T-cell (primary cell): Measurements from ENCODE around the gene MYO10. TPM values are rescaled to one million over a fixed set of nuclear protein-coding genes. Genes with fewer than 3 reads are reported as not detected.
A peak's percentile ranks its signal among the peaks of the same experiment; 100 is the strongest.
"Not testable (repeated sequence)": the region's sequence is repeated elsewhere in the genome, so short reads cannot be mapped to it uniquely, and the experiment has no call there.

Experiments
- ATAC-seq, 4 experiments: fragments of 200-7000 bp in 3 of 4; fragments of 150-1000 bp in 1 of 4; cut with Tn5 transposase; replicated peaks in 1 of 4; 1 replicate in 3 of 4; 2 replicates in 1 of 4; pipeline ENCODE4 v1.10.0; 2021; ENCODE audit warnings: moderate library complexity in 3 of 4, mild to moderate bottlenecking in 2 of 4, moderate number of reproducible peaks in 1 of 4
- CTCF ChIA-PET, 2 donors: fragments of 300-600 bp; sonication (Branson Sonifier 250); formaldehyde crosslinking; loops; one replicate each; lab custom pipeline; 2022; ENCODE audit warnings: antibody characterized with exemption in 2 of 2; lab: Charles Lee
- POLR2A ChIA-PET, 2 donors: fragments of 300-600 bp; sonication (Branson Sonifier 250); formaldehyde crosslinking; loops; one replicate each; lab custom pipeline; 2022; ENCODE audit warnings: antibody characterized with exemption in 2 of 2; lab: Charles Lee
- DNase-seq, 35 experiments: peaks; one replicate each; pipeline versions ENCODE4 v3.0.0 to v3.0.0-alpha.2; 2013 to 2023
- H3K27ac ChIP-seq: one replicate; pipeline ENCODE4 v1.5.1; 2013; ENCODE audit warnings: low read length
- H3K27me3 ChIP-seq, 2 experiments: replicated peaks in 1 of 2; 1 replicate in 1 of 2; 2 replicates in 1 of 2; pipeline versions ENCODE4 v1.6.1 to v1.7.0; 2013; ENCODE audit warnings: low read length in 1 of 2, mixed read lengths in 1 of 2; ENCODE audit not compliant: control insufficient read depth in 2 of 2, insufficient read depth in 2 of 2; ENCODE audit errors: extremely low read depth in 1 of 2
- H3K36me3 ChIP-seq, 2 donors: 1 replicate in 1 of 2; 2 replicates in 1 of 2; pipeline versions ENCODE4 v1.6.1 to v1.7.0; 2013; ENCODE audit warnings: low read length in 1 of 2; ENCODE audit not compliant: control insufficient read depth in 2 of 2, insufficient read depth in 1 of 2; ENCODE audit errors: extremely low read depth in 1 of 2
- H3K4me1 ChIP-seq, 2 experiments: 1 replicate in 1 of 2; 2 replicates in 1 of 2; pipeline versions ENCODE4 v1.6.1 to v1.7.0; 2013; ENCODE audit warnings: low read length in 2 of 2, mixed read lengths in 1 of 2; ENCODE audit not compliant: insufficient read depth in 2 of 2, control insufficient read depth in 1 of 2; ENCODE audit errors: extremely low read depth in 1 of 2
- H3K4me3 ChIP-seq, 2 donors: 1 replicate in 1 of 2; 2 replicates in 1 of 2; pipeline versions ENCODE4 v1.5.1 to v1.7.0; 2013; ENCODE audit warnings: mild to moderate bottlenecking in 2 of 2, low read length in 1 of 2, moderate library complexity in 1 of 2; ENCODE audit not compliant: control insufficient read depth in 1 of 2; ENCODE audit errors: extremely low read depth in 1 of 2
- H3K9me3 ChIP-seq: 2 replicates; pipeline ENCODE4 v1.7.0; 2013
- H3K27ac Mint-ChIP-seq, 2 donors: one replicate each; pipeline ENCODE4 v1.8.0; 2020 to 2021; ENCODE audit warnings: mild to moderate bottlenecking in 2 of 2, mixed read lengths in 2 of 2
- H3K27me3 Mint-ChIP-seq, 2 donors: one replicate each; pipeline ENCODE4 v1.8.0; 2021 to 2022; ENCODE audit warnings: mixed read lengths in 2 of 2
- H3K36me3 Mint-ChIP-seq: one replicate; pipeline ENCODE4 v1.8.0; 2021; ENCODE audit warnings: mixed read lengths
- H3K4me1 Mint-ChIP-seq, 3 donors: one replicate each; pipeline ENCODE4 v1.8.0; 2020 to 2022; ENCODE audit warnings: mixed read lengths in 3 of 3, mild to moderate bottlenecking in 1 of 3
- H3K4me3 Mint-ChIP-seq, 3 donors: one replicate each; pipeline ENCODE4 v1.8.0; 2020 to 2022; ENCODE audit warnings: mild to moderate bottlenecking in 3 of 3, mixed read lengths in 3 of 3, moderate library complexity in 3 of 3
- H3K9me3 Mint-ChIP-seq, 3 donors: one replicate each; pipeline ENCODE4 v1.8.0; 2020 to 2022; ENCODE audit warnings: mixed read lengths in 3 of 3
- WGBS: methylation state at CpG from one replicate; pipeline ENCODE4 v1.1.5; 2013; ENCODE audit warnings: missing lambda C conversion rate; ENCODE audit not compliant: insufficient coverage; 5-methylcytosine and 5-hydroxymethylcytosine counted together
- total RNA-seq, 35 experiments: library from RNA in 6 of 35; stranded (reverse) in 6 of 35; fragments of 120-200 nt in 1 of 35; gene quantifications; one replicate each; pipeline versions ENCODE4 v1.2.1 to v1.2.4 and lab custom pipeline; 2013 to 2026

MYO10 gene
- total RNA-seq (under 1 TPM in 3 of 5 donors, not detected in 2; 0.20 to 0.47 (median 0.23) TPM), total RNA-seq (lab: John Stamatoyannopoulos, UW) (0 to 1.1 (median 0.27) reads per million in 29 experiments)
- total RNA-seq (2013), result 0.07 TPM

DNA sequence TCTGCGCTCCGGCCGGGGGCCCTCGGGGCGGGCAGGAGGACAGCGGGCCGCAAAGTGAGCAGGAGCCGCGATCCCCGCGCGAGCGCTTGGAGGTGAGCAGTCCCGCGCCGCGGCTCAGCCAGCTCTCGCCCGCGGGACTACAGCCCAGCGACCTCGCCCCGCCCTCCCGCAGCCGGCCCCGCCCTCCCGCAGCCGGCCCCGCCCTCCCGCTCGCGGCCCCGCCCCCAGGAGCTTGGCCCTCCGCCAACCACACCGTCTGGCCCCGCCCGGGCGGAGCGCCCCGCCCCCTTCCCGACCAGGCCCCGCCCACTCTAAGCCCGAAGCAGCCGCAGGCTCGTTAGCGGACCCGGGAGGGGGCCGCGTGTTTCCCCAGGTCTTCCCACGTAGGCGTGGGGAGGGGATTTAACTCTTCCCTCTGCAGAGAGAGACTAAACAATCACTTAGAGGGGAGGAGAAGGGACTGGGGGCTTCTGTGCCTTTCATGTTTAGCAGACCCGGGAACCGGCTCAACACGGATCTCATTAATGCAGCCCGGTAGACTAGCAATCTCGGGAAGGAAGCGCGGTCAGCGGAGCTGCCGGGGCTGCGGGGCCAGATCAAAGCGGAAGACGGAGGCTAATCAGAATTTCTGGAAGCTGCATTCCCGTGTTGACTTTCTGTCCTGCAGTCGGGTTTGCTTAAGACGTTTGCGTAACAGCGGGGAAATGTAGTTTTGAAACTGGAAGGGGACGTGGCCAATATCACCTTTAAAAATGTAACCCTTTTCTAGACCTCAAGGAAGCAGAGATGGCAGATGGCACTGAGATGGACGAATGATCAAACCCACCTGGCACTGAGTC lies at the start of gene MYO10:
MYO10 (minus strand) TSS at position 139 of the 839 bp plus-strand sequence. CDS start 480 bp downstream, outside the sequence.
- H3K27ac ChIP-seq, result no peak within 1 kb of the TSS
- peak in 19 of 35 experiments; percentile 1 to 45 (median 19) for DNase-seq
- H3K36me3 Mint-ChIP-seq, result no peaks in the 10 kb centered on the region
- peaks cover 0 to 16% of the 10 kb centered on the region in 2 experiments for H3K4me1 ChIP-seq
- ATAC-seq, result peak; percentile 53 to 79 (median 66)
- H3K4me3 Mint-ChIP-seq, result peak within 1 kb of the TSS; percentile 66 to 80 (median 74)
- H3K27ac Mint-ChIP-seq, result no peak within 1 kb of the TSS
- H3K4me1 Mint-ChIP-seq, result peaks cover 19 to 26% (median 23%) of the 10 kb centered on the region in 3 donors
- 2% methylated on average over 39 of the region's 70 CpGs for WGBS
- ChIA-PET POLR2A (no interaction called here), CTCF (interaction anchor here (0.6 kb wide), 2 partner anchors 12 to 261 kb away, joined by 3 read pairs; no protein-coding TSS in a partner anchor)
- peaks cover 58 to 60% of the 10 kb centered on the region in 2 donors for H3K27me3 Mint-ChIP-seq
- H3K4me3 ChIP-seq, result peak within 1 kb of the TSS; percentile 17 to 86
- H3K9me3 Mint-ChIP-seq, result no peaks in the 10 kb centered on the region
- no peaks in the 10 kb centered on the region for H3K9me3 ChIP-seq
- H3K36me3 ChIP-seq, result no peaks in the 10 kb centered on the region
- H3K27me3 ChIP-seq, result peaks cover 10 to 29% of the 10 kb centered on the region in 2 experiments

DNA sequence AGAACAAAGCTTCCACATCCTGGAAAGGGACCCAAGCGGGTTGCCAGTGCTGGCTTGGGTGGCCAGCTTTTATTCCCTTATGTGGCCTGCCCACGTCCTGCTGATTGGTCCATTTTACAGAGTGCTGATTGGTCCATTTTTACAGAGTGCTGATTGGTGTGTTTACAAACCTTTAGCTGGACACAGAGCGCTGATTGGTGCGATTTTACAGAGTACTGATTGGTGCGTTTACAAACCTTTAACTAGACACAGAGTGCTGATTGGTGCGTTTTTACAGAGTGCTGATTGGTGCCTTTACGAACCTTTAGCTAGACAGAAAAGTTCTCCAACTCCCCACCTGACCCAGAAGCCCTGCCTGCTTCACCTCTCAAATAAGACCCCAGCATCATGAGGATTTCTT lies 49.2 kb upstream of the MYO10 start:
- CTCF ChIA-PET, H3K36me3 ChIP-seq, H3K4me3 Mint-ChIP-seq, H3K9me3 ChIP-seq, DNase-seq, H3K4me3 ChIP-seq, ATAC-seq, H3K27me3 Mint-ChIP-seq, H3K27ac Mint-ChIP-seq, H3K27me3 ChIP-seq, H3K36me3 Mint-ChIP-seq, POLR2A ChIA-PET, H3K4me1 ChIP-seq, H3K9me3 Mint-ChIP-seq, H3K27ac ChIP-seq, H3K4me1 Mint-ChIP-seq: not testable (repeated sequence)
- 81% methylated on average over 2 of the region's 7 CpGs for WGBS

DNA sequence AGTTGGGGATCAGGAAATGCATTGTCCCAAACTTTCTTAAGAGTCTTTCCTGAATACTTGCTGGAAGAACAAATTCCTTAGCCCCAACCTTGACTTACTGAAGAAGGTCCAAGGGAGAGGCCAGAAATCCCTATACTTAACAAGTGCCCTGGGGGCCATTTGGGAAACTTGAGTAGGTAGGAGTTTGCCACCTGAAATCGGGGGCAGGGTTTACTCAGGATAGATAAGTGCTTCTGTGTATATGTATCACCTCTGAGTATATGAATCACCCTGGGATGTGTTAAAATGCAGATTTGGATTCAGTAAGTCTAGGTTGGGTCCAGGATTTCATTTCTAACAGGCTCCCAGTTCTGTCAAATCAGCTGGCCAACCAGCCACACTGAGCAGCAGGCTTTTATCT lies 47.9 kb upstream of the MYO10 start:
- POLR2A ChIA-PET, result no interaction called here
- H3K27me3 Mint-ChIP-seq, result peaks cover 0 to 6% of the 10 kb centered on the region in 2 donors
- Histone ChIP-seq H3K4me3 (no peak overlapping the region), H3K27ac (no peak overlapping the region), H3K4me1 (no peaks in the 10 kb centered on the region), H3K36me3 (no peaks in the 10 kb centered on the region), H3K9me3 (no peaks in the 10 kb centered on the region), H3K27me3 (peaks cover 0 to 2% of the 10 kb centered on the region in 2 experiments)
- no peak for ATAC-seq
- H3K4me1 Mint-ChIP-seq, result no peaks in the 10 kb centered on the region
- H3K9me3 Mint-ChIP-seq, result peaks cover 0 to 4% (median 2%) of the 10 kb centered on the region in 3 donors
- CTCF ChIA-PET, result no interaction called here
- H3K36me3 Mint-ChIP-seq, result no peaks in the 10 kb centered on the region
- no peak overlapping the region for H3K27ac Mint-ChIP-seq
- no peak overlapping the region for H3K4me3 Mint-ChIP-seq
- WGBS, result no CpG with 5 or more reads among the region's 1 CpG
- DNase-seq, result no peak

GRCh38 chr5:16983022-16983639 lies 47.0 kb upstream of the MYO10 start:
- no peak for ATAC-seq

GRCh38 chr5:16981700-16982099 lies 45.6 kb upstream of the MYO10 start:
- no peak overlapping the region for H3K4me3 ChIP-seq
- peaks cover 0 to 4% (median 2%) of the 10 kb centered on the region in 3 donors for H3K9me3 Mint-ChIP-seq
- ATAC-seq, result no peak
- H3K27me3 ChIP-seq, result peaks cover 0 to 2% of the 10 kb centered on the region in 2 experiments
- H3K4me1 ChIP-seq, result no peaks in the 10 kb centered on the region
- ChIA-PET CTCF (interaction anchor here (0.7 to 1.0 kb wide), 2 partner anchors 13 to 59 kb away, joined by 3 read pairs; no protein-coding TSS in a partner anchor), POLR2A (no interaction called here)
- H3K36me3 ChIP-seq, result no peaks in the 10 kb centered on the region
- H3K9me3 ChIP-seq, result no peaks in the 10 kb centered on the region
- no peak for DNase-seq
- peaks cover 0 to 6% of the 10 kb centered on the region in 2 donors for H3K27me3 Mint-ChIP-seq
- H3K4me1 Mint-ChIP-seq, result no peaks in the 10 kb centered on the region
- H3K27ac Mint-ChIP-seq, result no peak overlapping the region
- WGBS, result 80% methylated on average over 2 of the region's 8 CpGs
- H3K36me3 Mint-ChIP-seq, result no peaks in the 10 kb centered on the region
- no peak overlapping the region for H3K27ac ChIP-seq
- no peak overlapping the region for H3K4me3 Mint-ChIP-seq

More at GRCh38 chr5:16983022-16983639, 47.0 kb upstream of the MYO10 start:
- ChIA-PET CTCF (no interaction called here), POLR2A (no interaction called here)
- Mint-ChIP-seq H3K4me3 (no peak overlapping the region), H3K27ac (no peak overlapping the region), H3K27me3 (peaks cover 0 to 6% of the 10 kb centered on the region in 2 donors), H3K9me3 (peaks cover 0 to 4% (median 2%) of the 10 kb centered on the region in 3 donors), H3K4me1 (no peaks in the 10 kb centered on the region), H3K36me3 (no peaks in the 10 kb centered on the region)
- Histone ChIP-seq H3K4me3 (no peak overlapping the region), H3K27me3 (peaks cover 0 to 2% of the 10 kb centered on the region in 2 experiments), H3K36me3 (no peaks in the 10 kb centered on the region), H3K4me1 (no peaks in the 10 kb centered on the region), H3K9me3 (no peaks in the 10 kb centered on the region), H3K27ac (no peak overlapping the region)
- DNase-seq, result no peak
- 92% methylated on average over 9 of the region's 9 CpGs for WGBS

GRCh38 chr5:16980983-16981382 lies 44.9 kb upstream of the MYO10 start:
- no peaks in the 10 kb centered on the region for H3K9me3 ChIP-seq
- no peaks in the 10 kb centered on the region for H3K36me3 ChIP-seq
- H3K27me3 ChIP-seq, result no peaks in the 10 kb centered on the region
- H3K27ac ChIP-seq, result no peak overlapping the region
- DNase-seq, result no peak
- 30% methylated on average over 2 of the region's 3 CpGs for WGBS
- Mint-ChIP-seq H3K27ac (no peak overlapping the region), H3K4me3 (no peak overlapping the region), H3K36me3 (no peaks in the 10 kb centered on the region), H3K4me1 (no peaks in the 10 kb centered on the region), H3K9me3 (peaks cover 0 to 4% (median 0%) of the 10 kb centered on the region in 3 donors), H3K27me3 (peaks cover 3% of the 10 kb centered on the region in 2 donors)
- ATAC-seq, result no peak
- no peak overlapping the region for H3K4me3 ChIP-seq
- ChIA-PET POLR2A (interaction anchor here in 1 of 2 donors (0.7 kb wide), 1 partner anchor 15 kb away, joined by 18 read pairs; no protein-coding TSS in a partner anchor), CTCF (interaction anchor here in 1 of 2 donors (0.6 to 1.0 kb wide), 3 partner anchors 14 to 1721 kb away, joined by 3 to 5 read pairs (median 3); no protein-coding TSS in a partner anchor)
- no peaks in the 10 kb centered on the region for H3K4me1 ChIP-seq
